HepG2 (cell line): ENCODE results near the gene PCDHA7. TPM values are rescaled to one million over a fixed set of nuclear protein-coding genes. Genes with fewer than 3 reads are reported as not detected.
"Not testable (repeated sequence)": the region's sequence is repeated elsewhere in the genome, so short reads cannot be mapped to it uniquely, and the experiment has no call there.

Experiments used
- ATAC-seq: fragments of 200-7000 bp; cut with Tn5 transposase; 3 replicates; pipeline ENCODE4 v1.9.1; 2020; ENCODE audit warnings: mild to moderate bottlenecking, moderate library complexity
- BruUV-seq: library from RNA; stranded (reverse); fragments of 400-500 nt; replicated peaks from 2 replicates; lab custom pipeline; 2021; lab: Mats Ljungman, UMichigan
- CTCF ChIA-PET: fragments of 300-600 bp; formaldehyde crosslinking; extraction: SDS; loops from one replicate; lab custom pipeline; 2021; ENCODE audit warnings: low total read pairs, inconsistent platforms, low intra/inter-chr PET ratio; lab: Yijun Ruan, JAX
- POLR2A ChIA-PET: fragments of 350-600 bp; sonication (Branson Sonifier 250); formaldehyde crosslinking; loops from one replicate; lab custom pipeline; 2020; ENCODE audit warnings: antibody characterized with exemption, inconsistent platforms; lab: Yijun Ruan, JAX
- DNase-seq: peaks from one replicate; pipeline ENCODE4 v3.0.0-alpha.2; 2015; ENCODE audit warnings: low spot score
- FAIRE-seq: peaks from 3 replicates; lab custom pipeline; 2011; peaks lifted over from hg19 to GRCh38; lab: Jason Lieb, UNC
- H2AFZ ChIP-seq: one replicate; pipeline ENCODE4 v1.6.1; 2011; ENCODE audit warnings: low read length, inconsistent platforms
- H3K27ac ChIP-seq: fragments of 300-600 bp; 3 replicates; pipeline ENCODE4 v1.8.0; 2011; ENCODE audit warnings: mixed run types, mild to moderate bottlenecking, mixed read lengths, low read length, inconsistent platforms; ENCODE audit not compliant: insufficient read depth; ENCODE audit errors: extremely low read length
- H3K27me3 ChIP-seq, 2 experiments: fragments of 200-600 bp in 1 of 2; 2 replicates in 1 of 2; 3 replicates in 1 of 2; pipeline versions ENCODE4 v1.6.0 to v1.8.0; 2011; ENCODE audit warnings: low read length in 2 of 2, mild to moderate bottlenecking in 2 of 2, moderate library complexity in 2 of 2, inconsistent platforms in 1 of 2; ENCODE audit not compliant: insufficient read depth in 2 of 2, control insufficient read depth in 1 of 2
- H3K36me3 ChIP-seq, 2 experiments: fragments of 200-600 bp in 1 of 2; replicated peaks in 1 of 2; 2 replicates in 1 of 2; 3 replicates in 1 of 2; pipeline versions ENCODE4 v1.5.1 to v1.8.0; 2011; ENCODE audit warnings: low read length in 2 of 2, inconsistent platforms in 1 of 2; ENCODE audit not compliant: insufficient read depth in 2 of 2, control insufficient read depth in 1 of 2
- H3K4me1 ChIP-seq: 2 replicates; pipeline ENCODE4 v1.5.1; 2012; ENCODE audit warnings: low read length, inconsistent platforms; ENCODE audit not compliant: insufficient read depth
- H3K4me2 ChIP-seq: 2 replicates; pipeline ENCODE4 v1.6.0; 2011; ENCODE audit warnings: low read depth, low read length, inconsistent platforms
- H3K4me3 ChIP-seq, 3 experiments: fragments of 200-600 bp in 1 of 3; sonication (generic), shearing (Covaris generic) in 1 of 3; replicated peaks in 1 of 3; 2 replicates each; pipeline ENCODE4 v1.5.1; 2011 to 2016; ENCODE audit warnings: low read length in 3 of 3, inconsistent platforms in 2 of 3, low read depth in 2 of 3, mild to moderate bottlenecking in 2 of 3, control low read depth in 1 of 3, mixed read lengths in 1 of 3; ENCODE audit not compliant: insufficient read depth in 1 of 3
- H3K79me2 ChIP-seq: one replicate; pipeline ENCODE4 v1.6.1; 2011; ENCODE audit warnings: low read length, inconsistent platforms; ENCODE audit not compliant: insufficient read depth
- H3K9ac ChIP-seq: 2 replicates; pipeline ENCODE4 v1.6.0; 2011; ENCODE audit warnings: mild to moderate bottlenecking, low read depth, low read length, inconsistent platforms; ENCODE audit not compliant: insufficient read depth
- H3K9me3 ChIP-seq: 2 replicates; pipeline ENCODE4 v1.5.1; 2012; ENCODE audit warnings: mild to moderate bottlenecking, low read length
- H4K20me1 ChIP-seq: 2 replicates; pipeline ENCODE4 v1.6.0; 2011; ENCODE audit warnings: inconsistent platforms, mild to moderate bottlenecking, low read length, moderate library complexity; ENCODE audit not compliant: insufficient read depth
- CTCF ChIP-seq: sonication (generic); formaldehyde crosslinking; IDR thresholded peaks from 2 replicates; pipeline ENCODE4 v1.5.0; 2020; ENCODE audit warnings: mild to moderate bottlenecking, missing genetic modification reagents, moderate library complexity
- STAG1 ChIP-seq: sonication (generic); formaldehyde crosslinking; IDR thresholded peaks from 2 replicates; pipeline ENCODE4 v1.4.0; 2020; ENCODE audit warnings: missing genetic modification reagents
- ZIK1 ChIP-seq: sonication (generic); formaldehyde crosslinking; IDR thresholded peaks from 2 replicates; pipeline ENCODE4 v1.5.0; 2020; ENCODE audit warnings: mild to moderate bottlenecking, low read depth, missing genetic modification reagents, borderline replicate concordance
- WGBS: methylation state at CpG from one replicate; pipeline ENCODE4 v1.1.6; 2017; ENCODE audit warnings: low lambda C conversion rate; 5-methylcytosine and 5-hydroxymethylcytosine counted together
- in situ Hi-C: cut with HindIII; loops from 2 replicates; pipeline ENCODE4 v1.10.0; 2017; ENCODE audit warnings: low pct_unique_long_range_greater_than_20kb; ENCODE audit not compliant: extremely low pct_ligation_motif_present
- intact Hi-C: fragments of 100-400 bp; cut with micrococcal nuclease; formaldehyde crosslinking; loops from one replicate; pipeline ENCODE4 v1.10.0; 2022; ENCODE audit not compliant: unreplicated experiment
- polyA plus RNA-seq, 8 experiments: library from polyadenylated mRNA; depleted of rRNA in 3 of 8; stranded (reverse) in 7 of 8; unstranded in 1 of 8; fragments of >200 nt; fragmentation: Illumina TruSeq in 4 of 8; extraction: Trizol in 4 of 8; gene quantifications; 2 replicates each; pipeline versions ENCODE4 v1.2.1 to v1.2.3, GENCODE V29; 2011 to 2016; ENCODE audit warnings: low read depth in 4 of 8, missing spikeins in 1 of 8, mixed read lengths in 1 of 8; ENCODE audit not compliant: insufficient read depth in 1 of 8
- total RNA-seq, 5 experiments: library from RNA; depleted of rRNA; stranded (reverse); fragments of >200 nt; fragmentation: Illumina TruSeq; extraction: Trizol; gene quantifications; 2 replicates each; pipeline ENCODE4 v1.2.3, GENCODE V29; 2016; ENCODE audit warnings: low read depth in 1 of 5

Gene PCDHA7
- total and polyA plus RNA-seq, 2 of the 13 experiments (the other 11 are each of a cell fraction or from before 2014, with no cell fraction given) = 0.49 to 0.53 TPM

GRCh38 chr5:140785905-140786686 lies 48.0 kb upstream of the PCDHA7 start, which contains the start of gene PCDHA1:
Gene PCDHA1, plus strand, starts transcription at chr5:140786140.
- CTCF ChIA-PET = no interaction called here
- no peak within 1 kb of the TSS for H3K9ac ChIP-seq
- POLR2A ChIA-PET = no interaction called here
- no peaks in the 10 kb centered on the region for H3K36me3 ChIP-seq
- BruUV-seq = no TSS peak
- H3K4me2 ChIP-seq = no peak within 1 kb of the TSS
- no peaks in the 10 kb centered on the region for H3K27me3 ChIP-seq
- WGBS = 58% methylated on average over 24 of the region's 29 CpGs
- H3K79me2 ChIP-seq = no peaks in the 10 kb centered on the region
- in situ Hi-C loops = no loop called here
- no peak for ATAC-seq
- H3K4me1 ChIP-seq = no peaks in the 10 kb centered on the region
- H4K20me1 ChIP-seq = no peaks in the 10 kb centered on the region
- DNase-seq = no peak
- H3K4me3 ChIP-seq = no peak within 1 kb of the TSS
- peak; percentile 8 for FAIRE-seq
- H3K27ac ChIP-seq = no peak within 1 kb of the TSS
- TF ChIP-seq STAG1 (CRISPR knock-in tag) (0 out of 2 replicates have a peak, but pooled peaks have one; percentile 6), ZIK1 (CRISPR knock-in tag) (no peak), CTCF (peak; percentile 37)
- intact Hi-C loops = no loop called here
- no peak within 1 kb of the TSS for H2AFZ ChIP-seq
- peaks cover 56% of the 10 kb centered on the region for H3K9me3 ChIP-seq

GRCh38 chr5:140787422-140787821 lies 46.6 kb upstream of the PCDHA7 start:
- ATAC-seq, H3K27ac ChIP-seq, H3K9ac ChIP-seq, in situ Hi-C loops, H3K4me3 ChIP-seq, CTCF ChIA-PET, DNase-seq, H3K36me3 ChIP-seq, H4K20me1 ChIP-seq, POLR2A ChIA-PET, H3K27me3 ChIP-seq, H2AFZ ChIP-seq, intact Hi-C loops, FAIRE-seq, H3K79me2 ChIP-seq, H3K4me1 ChIP-seq, BruUV-seq, H3K4me2 ChIP-seq: not testable (repeated sequence)
- H3K9me3 ChIP-seq = peaks cover 52% of the 10 kb centered on the region
- 86% methylated on average over 44 of the region's 44 CpGs for WGBS

- intact Hi-C loops, DNase-seq, BruUV-seq, H3K9ac ChIP-seq, H3K4me2 ChIP-seq, H3K4me1 ChIP-seq, H4K20me1 ChIP-seq, H3K27ac ChIP-seq, H3K36me3 ChIP-seq, H3K4me3 ChIP-seq, H3K79me2 ChIP-seq, CTCF ChIA-PET, in situ Hi-C loops, H3K27me3 ChIP-seq, POLR2A ChIA-PET, H2AFZ ChIP-seq, ATAC-seq, FAIRE-seq: not testable (repeated sequence)
- peaks cover 53% of the 10 kb centered on the region for H3K9me3 ChIP-seq
- 85% methylated on average over 40 of the region's 70 CpGs for WGBS
These were observed 46.1 kb upstream of the PCDHA7 start for GRCh38 chr5:140787849-140788504.
